HCT116 (cell line): ENCODE measurements around the gene NAA25. TPM values are rescaled to one million over a fixed set of nuclear protein-coding genes. Genes with fewer than 3 reads are reported as not detected.

Experiments used
- ATAC-seq: fragments of 200-7000 bp; cut with Tn5 transposase; 2 replicates; pipeline ENCODE4 v1.9.1; 2020; ENCODE audit warnings: mild to moderate bottlenecking, moderate library complexity
- Bru-seq: library from RNA; stranded (reverse); fragments of 400-500 nt; gene quantifications from one replicate; lab custom pipeline; 2021; lab: Mats Ljungman, UMichigan
- BruChase-seq, 2 experiments: library from RNA; stranded (reverse); fragments of 400-500 nt; gene quantifications; one replicate each; lab custom pipeline; 2021; lab: Mats Ljungman, UMichigan
- BruUV-seq: library from RNA; stranded (reverse); fragments of 400-500 nt; replicated peaks from 2 replicates; lab custom pipeline; 2021; lab: Mats Ljungman, UMichigan
- CTCF ChIA-PET: fragments of 300-600 bp; sonication (Branson Sonifier 250); formaldehyde crosslinking; loops from one replicate; lab custom pipeline; 2021; ENCODE audit warnings: antibody characterized with exemption; lab: Charles Lee
- POLR2A ChIA-PET: fragments of 300-600, 350-600 bp; sonication (Branson Sonifier 250); formaldehyde crosslinking; loops from one replicate; lab custom pipeline; 2021; ENCODE audit warnings: antibody characterized with exemption; lab: Charles Lee
- RAD21 ChIA-PET, 2 experiments: fragments of 300-600 bp; sonication (Branson Sonifier 250); formaldehyde crosslinking; loops; one replicate each; lab custom pipeline; 2023; ENCODE audit warnings: low total read pairs in 2 of 2; ENCODE audit not compliant: uncharacterized antibody in 2 of 2, unreplicated experiment in 2 of 2, low non-redundant PET in 1 of 2; lab: Charles Lee
- DNase-seq: peaks from one replicate; pipeline ENCODE4 v3.0.0-alpha.2; 2010; ENCODE audit warnings: low read depth, low spot score
- H2AFZ ChIP-seq: fragments of 200-600 bp; shearing (Covaris generic), sonication (generic); 2 replicates; pipeline ENCODE4 v1.6.1; 2017; ENCODE audit warnings: low read depth, mixed run types, mixed read lengths, antibody characterized with exemption, low read length; ENCODE audit not compliant: poor library complexity, severe bottlenecking
- H3K27ac ChIP-seq: 2 replicates; pipeline ENCODE4 v1.5.1; 2012; ENCODE audit warnings: low read depth, low read length
- H3K27me3 ChIP-seq: fragments of 200-600 bp; sonication (generic); 2 replicates; pipeline ENCODE4 v1.6.1; 2016; ENCODE audit warnings: mixed run types, low read length, mixed read lengths; ENCODE audit not compliant: insufficient read depth
- H3K36me3 ChIP-seq, 2 experiments: fragments of 200-500 bp in 1 of 2; fragments of 200-600 bp in 1 of 2; sonication (Bioruptor generic) in 1 of 2; sonication (generic) in 1 of 2; 2 replicates each; pipeline versions ENCODE4 v1.5.1 to v1.6.1; 2014 to 2016; ENCODE audit warnings: low read length in 2 of 2, inconsistent platforms in 1 of 2, mixed read lengths in 1 of 2, mixed run types in 1 of 2; ENCODE audit not compliant: insufficient read depth in 2 of 2, control insufficient read depth in 1 of 2
- H3K4me1 ChIP-seq, 2 experiments: fragments of 200-600 bp in 1 of 2; sonication (generic) in 1 of 2; 2 replicates each; pipeline versions ENCODE4 v1.5.1 to v1.6.1; 2012 to 2017; ENCODE audit warnings: low read length in 2 of 2, inconsistent platforms in 1 of 2, mild to moderate bottlenecking in 1 of 2, mixed read lengths in 1 of 2, mixed run types in 1 of 2, moderate library complexity in 1 of 2; ENCODE audit not compliant: insufficient read depth in 2 of 2, control insufficient read depth in 1 of 2
- H3K4me2 ChIP-seq: fragments of 200-600 bp; sonication (generic); 2 replicates; pipeline ENCODE4 v1.6.1; 2017; ENCODE audit warnings: mixed run types, low read length, mixed read lengths
- H3K4me3 ChIP-seq, 2 experiments: fragments of 200-600 bp in 1 of 2; sonication (generic) in 1 of 2; replicated peaks in 1 of 2; 2 replicates each; pipeline ENCODE4 v1.5.1; 2011 to 2016; ENCODE audit warnings: low read length in 2 of 2, control low read depth in 1 of 2, low read depth in 1 of 2, mild to moderate bottlenecking in 1 of 2, mixed read lengths in 1 of 2, mixed run types in 1 of 2
- H3K79me2 ChIP-seq: fragments of 200-600 bp; sonication (generic); 2 replicates; pipeline ENCODE4 v1.6.1; 2017; ENCODE audit warnings: mild to moderate bottlenecking, mixed run types, low read length, moderate library complexity, mixed read lengths; ENCODE audit not compliant: insufficient read depth
- H3K9ac ChIP-seq: fragments of 200-600 bp; sonication (generic); 2 replicates; pipeline ENCODE4 v1.6.1; 2016; ENCODE audit warnings: low read length, mixed read lengths
- H3K9me2 ChIP-seq: fragments of 200-600 bp; sonication (generic), shearing (Covaris generic); 2 replicates; pipeline ENCODE4 v1.6.1; 2017; ENCODE audit warnings: mixed run types, mild to moderate bottlenecking, moderate library complexity; ENCODE audit not compliant: insufficient read depth
- H3K9me3 ChIP-seq, 2 experiments: fragments of 200-500 bp in 1 of 2; fragments of 200-600 bp in 1 of 2; sonication (Bioruptor generic) in 1 of 2; sonication (generic) in 1 of 2; 2 replicates each; pipeline ENCODE4 v1.6.1; 2014 to 2017; ENCODE audit warnings: low read length in 2 of 2, mixed read lengths in 2 of 2, inconsistent platforms in 1 of 2, low read depth in 1 of 2, mild to moderate bottlenecking in 1 of 2, mixed run types in 1 of 2, moderate library complexity in 1 of 2; ENCODE audit not compliant: control insufficient read depth in 1 of 2, insufficient read depth in 1 of 2
- H4K20me1 ChIP-seq: fragments of 200-600 bp; sonication (generic), shearing (Covaris generic); 2 replicates; pipeline ENCODE4 v1.6.1; 2017; ENCODE audit warnings: mixed run types, mild to moderate bottlenecking, moderate library complexity; ENCODE audit not compliant: insufficient read depth
- EGR1 ChIP-seq: IDR thresholded peaks from 2 replicates; pipeline ENCODE4 v1.6.1; 2012; ENCODE audit warnings: low read depth
- ELF1 ChIP-seq: IDR thresholded peaks from 2 replicates; pipeline ENCODE4 v1.6.1; 2012; ENCODE audit warnings: low read depth, borderline replicate concordance
- EZH2phosphoT487 ChIP-seq: fragments of 200-600 bp; IDR thresholded peaks from 2 replicates; pipeline ENCODE4 v1.6.1; 2018; ENCODE audit warnings: antibody characterized with exemption, borderline replicate concordance
- POLR2A ChIP-seq: IDR thresholded peaks from 2 replicates; pipeline ENCODE4 v1.7.0; 2011; ENCODE audit warnings: borderline replicate concordance; ENCODE audit not compliant: insufficient read depth, insufficient read length; ENCODE audit errors: extremely low read depth
- POLR2AphosphoS5 ChIP-seq: IDR thresholded peaks from 2 replicates; pipeline ENCODE4 v1.6.1; 2011; ENCODE audit warnings: mild to moderate bottlenecking, low read depth, low read length, moderate library complexity
- RAD21 ChIP-seq: IDR thresholded peaks from 2 replicates; pipeline ENCODE4 v1.6.1; 2012; ENCODE audit warnings: low read depth, mild to moderate bottlenecking
- SIN3A ChIP-seq: IDR thresholded peaks from 2 replicates; pipeline ENCODE4 v1.6.1; 2012; ENCODE audit warnings: low read depth
- SP1 ChIP-seq: IDR thresholded peaks from 2 replicates; pipeline ENCODE4 v1.6.1; 2012; ENCODE audit warnings: low read depth
- TCF7L2 ChIP-seq: IDR thresholded peaks from 2 replicates; pipeline ENCODE4 v1.7.0; 2011; ENCODE audit warnings: borderline replicate concordance, inconsistent platforms; ENCODE audit not compliant: insufficient read depth, insufficient read length; ENCODE audit errors: extremely low read depth
- YY1 ChIP-seq: IDR thresholded peaks from 2 replicates; pipeline ENCODE4 v1.6.1; 2011; ENCODE audit warnings: low read length, low read depth, moderate library complexity, mild to moderate bottlenecking; ENCODE audit not compliant: insufficient replicate concordance; ENCODE audit errors: extremely low read depth
- ZFX ChIP-seq: fragments of 450-650 bp; IDR thresholded peaks from 2 replicates; pipeline ENCODE4 v1.6.1; 2017
- intact Hi-C: fragments of 100-400 bp; cut with micrococcal nuclease; formaldehyde crosslinking; loops from 2 replicates; pipeline ENCODE4 v1.10.0; 2022
- long read RNA-seq: library from polyadenylated mRNA; unstranded; transcript quantifications from one replicate; pipeline ENCODE4 v2.0.0, GENCODE V29; 2021; ENCODE audit not compliant: unreplicated experiment
- polyA plus RNA-seq: library from polyadenylated mRNA; unstranded; fragments of >200 nt; gene quantifications from 2 replicates; pipeline ENCODE4 v1.2.1, GENCODE V29; 2012; ENCODE audit warnings: missing spikeins
- total RNA-seq: library from RNA; stranded (reverse); gene quantifications from one replicate; pipeline ENCODE4 v1.2.1, GENCODE V29; 2021; ENCODE audit not compliant: unreplicated experiment

The NAA25 gene
- total RNA-seq (56.6 TPM), Bru-seq, nascent RNA (percentile 94 among the genes with signal in this experiment), BruChase-seq, experiment 1, labeled RNA remaining after a 6-hour chase (percentile 91 among the genes with signal in this experiment), BruChase-seq, experiment 2, labeled RNA remaining after a 2-hour chase (percentile 92 among the genes with signal in this experiment)
- 11.3 and 13.8 TPM in 2 replicates for polyA plus RNA-seq
- long read RNA-seq, full-length matches to known transcripts: 6 of 97 reads
- long read RNA-seq, partial matches to known transcripts: 60 of 97 reads
- long read RNA-seq, other reads (novel, unspliced or antisense): 31 of 97 reads

- Histone ChIP-seq H3K9me3 (no peaks in the 10 kb centered on the region), H3K4me3 (peak within 1 kb of the TSS; percentile 82 to 96), H3K36me3 (peaks cover 0 to 20% of the 10 kb centered on the region in 2 experiments; a peak in 2 of 4 replicates), H3K27me3 (no peaks in the 10 kb centered on the region), H3K79me2 (peaks cover 56% of the 10 kb centered on the region), H3K4me1 (peaks cover 57 to 76% of the 10 kb centered on the region in 2 experiments), H3K27ac (peak within 1 kb of the TSS; percentile 96), H3K4me2 (peak within 1 kb of the TSS; percentile 95), H4K20me1 (peaks cover 15% of the 10 kb centered on the region), H2AFZ (no peak within 1 kb of the TSS), H3K9ac (peak within 1 kb of the TSS; percentile 100), H3K9me2 (no peaks in the 10 kb centered on the region)
- no TSS peak for BruUV-seq
- peak; percentile 72 for DNase-seq
- intact Hi-C loops: loop anchor here (10.0 kb wide), 1 partner anchor 276 kb away; the partner anchor contains the start of gene HECTD4
- ChIA-PET RAD21 (no interaction called here), CTCF (interaction anchor here (0.7 kb wide), 1 partner anchor 9 kb away, joined by 3 read pairs; no protein-coding TSS in a partner anchor), POLR2A (interaction anchor here (0.7 to 2.2 kb wide), 8 partner anchors 9 to 94 kb away, joined by 3 to 7 read pairs (median 4); partner anchors contain the start of gene TRAFD1)
- ATAC-seq: peak; percentile 67
- TF ChIP-seq SIN3A (no peak), ELF1 (no peak), RAD21 (no peak), EGR1 (no peak), POLR2A (peak; percentile 22), SP1 (no peak), TCF7L2 (no peak), ZFX (peak; percentile 100), POLR2AphosphoS5 (peak; percentile 59), EZH2phosphoT487 (no peak), YY1 (peak; percentile 90)
Measured at GRCh38 chr12:112108202-112109079, at the start of gene NAA25. Gene NAA25 (minus strand): TSS chr12:112108783. CDS start chr12:112108773, 10 bp downstream.
